AG10803 (cell line): ENCODE results near the gene TMEM80.
A peak's percentile ranks its signal among the peaks of the same experiment; 100 is the strongest.

ENCODE experiments used
- DNase-seq: peaks from one replicate; pipeline ENCODE4 v3.0.0; 2010; ENCODE audit warnings: low read depth
- H3K4me3 ChIP-seq: 2 replicates; pipeline ENCODE4 v1.5.1; 2011; ENCODE audit warnings: mild to moderate bottlenecking, low read length, control low read depth
- TF ChIP-seq, protein P1 (sequence below): conservative IDR thresholded peaks from 2 replicates; pipeline ENCODE4 v1.5.1; 2011; ENCODE audit warnings: mild to moderate bottlenecking, low read length, control low read depth, inconsistent platforms

The TMEM80 gene

DNA sequence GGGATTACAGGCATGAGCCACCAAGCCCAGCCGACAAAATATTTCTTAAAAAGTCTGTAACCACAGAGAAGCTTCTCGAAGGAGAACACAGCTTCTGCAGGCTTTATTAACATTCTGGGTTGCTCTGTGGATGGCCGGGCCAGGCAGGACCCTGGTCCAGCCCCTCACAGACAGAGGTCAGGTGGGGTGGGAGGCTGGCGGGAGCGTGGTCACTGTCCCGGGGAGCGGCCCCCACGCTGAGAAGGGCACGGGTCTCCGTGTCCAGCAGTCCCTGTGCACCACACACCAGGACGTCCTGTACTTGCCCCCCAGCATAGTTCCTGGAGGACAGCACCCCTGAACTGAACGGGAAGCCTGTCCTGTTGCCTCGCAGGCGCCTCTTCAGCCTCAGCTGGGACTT is 39.2 kb upstream of the TMEM80 start:
- TF ChIP-seq, protein P1, sequence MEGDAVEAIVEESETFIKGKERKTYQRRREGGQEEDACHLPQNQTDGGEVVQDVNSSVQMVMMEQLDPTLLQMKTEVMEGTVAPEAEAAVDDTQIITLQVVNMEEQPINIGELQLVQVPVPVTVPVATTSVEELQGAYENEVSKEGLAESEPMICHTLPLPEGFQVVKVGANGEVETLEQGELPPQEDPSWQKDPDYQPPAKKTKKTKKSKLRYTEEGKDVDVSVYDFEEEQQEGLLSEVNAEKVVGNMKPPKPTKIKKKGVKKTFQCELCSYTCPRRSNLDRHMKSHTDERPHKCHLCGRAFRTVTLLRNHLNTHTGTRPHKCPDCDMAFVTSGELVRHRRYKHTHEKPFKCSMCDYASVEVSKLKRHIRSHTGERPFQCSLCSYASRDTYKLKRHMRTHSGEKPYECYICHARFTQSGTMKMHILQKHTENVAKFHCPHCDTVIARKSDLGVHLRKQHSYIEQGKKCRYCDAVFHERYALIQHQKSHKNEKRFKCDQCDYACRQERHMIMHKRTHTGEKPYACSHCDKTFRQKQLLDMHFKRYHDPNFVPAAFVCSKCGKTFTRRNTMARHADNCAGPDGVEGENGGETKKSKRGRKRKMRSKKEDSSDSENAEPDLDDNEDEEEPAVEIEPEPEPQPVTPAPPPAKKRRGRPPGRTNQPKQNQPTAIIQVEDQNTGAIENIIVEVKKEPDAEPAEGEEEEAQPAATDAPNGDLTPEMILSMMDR, result no peak

DNA sequence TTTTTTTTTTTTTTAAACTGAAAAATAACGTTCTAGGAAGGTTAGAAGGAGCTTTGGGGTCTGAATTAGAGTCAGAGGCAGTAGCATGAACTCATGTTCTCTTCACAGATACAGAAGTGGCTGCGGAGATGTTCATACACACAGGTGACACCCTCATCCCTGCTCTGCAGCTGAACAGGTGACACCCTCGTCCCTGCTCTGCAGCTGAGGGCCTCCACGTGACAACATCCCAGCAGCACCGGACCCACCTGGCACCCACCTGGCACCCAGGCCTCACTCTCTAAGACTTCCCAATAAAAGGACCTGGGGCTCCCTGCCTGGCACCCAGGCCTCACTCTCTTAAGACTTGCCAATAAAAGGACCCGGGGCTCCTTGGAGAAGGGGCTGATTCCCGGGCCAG is 38.8 kb upstream of the TMEM80 start:
- H3K4me3 ChIP-seq, result no peak overlapping the region
- DNase-seq, result no peak
- TF ChIP-seq, protein P1, result no peak

More for the DNA sequence above, 39.2 kb upstream of the TMEM80 start:
- no peak for DNase-seq
- no peak overlapping the region for H3K4me3 ChIP-seq

DNA sequence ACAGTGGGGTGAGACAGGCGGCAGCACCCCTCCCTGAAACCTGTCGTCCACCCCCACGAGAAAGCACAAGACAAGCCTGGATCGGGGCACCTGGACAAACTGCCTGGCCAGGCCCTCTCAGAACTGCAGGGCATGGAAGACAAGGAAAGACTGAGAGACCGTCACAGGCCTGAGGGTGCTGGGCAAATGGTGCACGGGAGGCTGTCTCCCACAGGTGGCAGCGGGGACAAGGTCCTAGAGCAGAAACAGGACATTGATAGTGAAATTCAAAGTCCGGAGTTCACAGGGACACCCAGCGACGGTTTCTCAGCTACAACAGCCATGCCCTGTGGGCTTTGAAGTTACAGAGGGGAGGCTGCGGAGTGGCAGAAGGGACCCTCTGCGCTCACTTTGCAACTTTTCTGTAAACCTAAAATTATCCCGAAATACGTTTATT is 37.9 kb upstream of the TMEM80 start:
- no peak overlapping the region for H3K4me3 ChIP-seq
- DNase-seq, result no peak
- TF ChIP-seq, protein P1, result no peak

DNA sequence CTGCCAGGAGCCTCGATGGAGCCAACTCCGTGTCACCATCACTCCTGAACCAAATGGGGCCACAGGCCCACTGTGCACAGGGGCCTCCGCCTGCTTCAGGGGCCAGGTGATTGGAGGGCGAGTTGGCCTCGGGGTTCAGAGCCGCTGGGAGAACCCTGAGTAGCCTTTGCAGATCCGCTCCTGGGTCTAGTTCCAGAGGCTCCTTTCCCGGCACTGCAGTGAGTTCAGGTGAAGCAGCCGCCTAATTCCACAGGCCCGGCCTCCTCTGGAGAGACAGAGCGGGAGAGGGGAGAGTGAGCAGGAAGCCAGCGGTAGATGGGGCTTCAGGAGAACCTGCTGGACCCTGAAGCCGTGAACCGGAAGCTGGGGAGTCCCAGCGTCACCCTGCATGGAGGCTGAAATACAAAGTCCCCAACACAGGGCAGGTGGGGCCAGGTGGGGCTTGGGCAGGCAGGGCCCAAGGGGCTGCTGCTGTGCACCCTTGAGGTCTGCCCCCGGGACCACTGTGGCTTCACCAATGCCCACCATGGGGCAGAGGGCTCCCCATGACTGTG is 36.0 kb upstream of the TMEM80 start:
- H3K4me3 ChIP-seq, result no peak overlapping the region
- TF ChIP-seq, protein P1, result no peak
- DNase-seq, result no peak

DNA sequence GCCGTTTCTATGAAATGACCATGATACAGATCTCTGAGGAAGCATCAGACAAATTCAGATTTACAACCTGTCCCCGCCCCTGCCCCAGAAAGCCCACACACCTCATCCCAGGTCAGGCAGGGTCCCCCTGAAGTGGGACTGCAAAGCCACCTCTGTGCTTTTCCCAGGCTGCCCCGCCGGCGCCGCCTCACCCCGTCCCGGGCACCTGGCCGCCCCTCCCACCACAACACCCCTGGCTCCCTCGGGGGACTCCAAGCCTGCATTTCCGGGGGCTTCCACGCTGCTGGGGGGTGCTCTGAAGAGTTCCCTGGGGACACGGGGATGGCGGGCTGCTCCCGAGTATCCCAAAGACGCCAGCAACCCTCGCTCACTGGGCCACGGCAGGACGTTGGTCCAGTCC is 35.3 kb upstream of the TMEM80 start:
- no peak for DNase-seq
- TF ChIP-seq, protein P1, result no peak
- H3K4me3 ChIP-seq, result no peak overlapping the region

DNA sequence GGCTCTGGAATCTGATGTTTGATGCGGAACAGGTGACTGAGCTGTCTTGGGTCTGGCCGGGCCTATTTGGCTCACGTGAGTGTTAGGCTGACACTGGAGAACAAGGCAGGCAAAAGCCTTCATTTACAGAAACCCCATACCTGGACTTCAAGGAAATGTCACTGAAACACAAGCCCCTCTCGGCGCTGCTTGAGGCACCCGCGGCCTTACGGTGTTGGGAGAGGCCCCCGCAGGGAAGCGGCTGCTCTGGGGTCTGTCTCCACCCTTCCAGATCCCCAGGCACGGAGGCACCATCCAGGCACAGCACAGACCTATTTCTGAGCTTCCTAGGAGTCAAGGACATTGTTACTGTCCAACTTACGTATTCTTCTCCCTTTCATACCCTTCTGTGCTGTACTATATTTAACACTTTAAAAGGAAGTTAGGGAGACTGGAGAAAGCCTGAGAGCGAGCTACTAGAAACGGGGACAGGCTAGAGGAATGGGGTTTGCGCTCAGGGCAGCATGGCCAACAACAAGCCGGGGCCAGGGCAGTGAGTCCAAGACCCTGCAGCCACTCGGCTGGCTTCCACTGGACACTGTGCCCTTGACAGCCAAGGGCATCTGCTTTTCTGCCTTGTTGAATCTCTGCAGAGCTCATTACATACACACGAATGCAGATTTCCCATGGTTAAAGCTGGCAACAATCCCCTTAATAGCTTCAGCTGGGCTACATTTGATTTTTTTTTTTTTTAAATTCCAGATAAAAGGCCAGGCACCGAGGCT is 34.8 kb upstream of the TMEM80 start:
- DNase-seq, result no peak
- H3K4me3 ChIP-seq, result no peak overlapping the region
- TF ChIP-seq, protein P1, result no peak

DNA sequence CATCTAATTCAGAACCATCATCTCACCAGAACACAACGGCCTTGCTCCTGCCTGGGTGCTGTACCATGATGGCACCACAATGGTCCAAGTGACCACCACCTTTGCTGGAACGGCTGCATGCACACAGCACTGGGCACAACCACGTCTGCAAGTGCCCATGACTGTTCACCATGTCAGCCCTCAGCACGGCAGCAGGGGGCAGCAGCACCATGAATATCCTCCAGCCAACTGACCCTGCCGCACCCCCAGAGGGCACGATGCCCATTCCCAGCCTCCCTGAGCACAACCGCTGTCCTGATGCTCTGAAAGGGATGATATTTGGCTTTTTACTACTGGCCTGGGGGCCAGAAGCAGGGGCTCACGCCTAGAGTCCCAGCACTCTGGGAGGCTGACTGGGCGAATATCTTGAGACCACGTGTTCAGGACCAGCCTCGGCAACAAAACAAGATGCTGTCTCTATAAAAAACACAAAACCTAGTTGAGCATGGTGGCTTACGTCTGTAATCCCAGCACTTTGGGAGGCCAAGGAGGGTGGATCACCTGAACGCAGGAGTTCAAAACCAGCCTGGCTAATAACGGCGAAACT is 32.8 kb upstream of the TMEM80 start:
- peak; percentile 57 for DNase-seq

More for the DNA sequence above, 32.8 kb upstream of the TMEM80 start:
- TF ChIP-seq, protein P1, result peak; percentile 68
- no peak overlapping the region for H3K4me3 ChIP-seq
